Pulmonary artery endothelial cell (primary cell): ENCODE data around the gene OR2C3. TPM values are rescaled to one million over a fixed set of nuclear protein-coding genes. Genes with fewer than 3 reads are reported as not detected.
"Not testable (repeated sequence)": the region's sequence is repeated elsewhere in the genome, so short reads cannot be mapped to it uniquely, and the experiment has no call there.

ENCODE experiments used
- DNase-seq: peaks from one replicate; pipeline ENCODE4 v3.0.0-alpha.2; 2011; ENCODE audit warnings: low read depth, low spot score
- total RNA-seq: library from RNA; depleted of rRNA; stranded (reverse); fragments of >200 nt; gene quantifications from 2 replicates; pipeline ENCODE4 v1.2.3, GENCODE V29; 2014

OR2C3 gene
- total RNA-seq, 1 donor from 2014 or later: not detected

- DNase-seq: no peak
Measured at GRCh38 chr1:247517795-247518612, 18.2 kb downstream of the OR2C3 start.

- DNase-seq: no peak
Measured at GRCh38 chr1:247506831-247507230, 29.4 kb downstream of the OR2C3 start.

- no peak for DNase-seq
Measured at GRCh38 chr1:247500865-247501264, 35.4 kb downstream of the OR2C3 start.

- DNase-seq: no peak
Measured at GRCh38 chr1:247496581-247497285, 39.5 kb downstream of the OR2C3 start.

GRCh38 chr1:247494767-247495166 lies 41.5 kb downstream of the OR2C3 start:
- no peak for DNase-seq

- DNase-seq: no peak
Measured at GRCh38 chr1:247493106-247493505, 43.1 kb downstream of the OR2C3 start.

GRCh38 chr1:247491328-247491727 lies 44.9 kb downstream of the OR2C3 start:
- DNase-seq: no peak

GRCh38 chr1:247487057-247487456 lies 49.2 kb downstream of the OR2C3 start:
- no peak for DNase-seq

- no peak for DNase-seq
Measured at GRCh38 chr1:247482747-247483146, 53.5 kb downstream of the OR2C3 start.

- not testable (repeated sequence) for DNase-seq
Measured at GRCh38 chr1:247476328-247477058, 59.7 kb downstream of the OR2C3 start.

GRCh38 chr1:247475793-247476192 lies 60.4 kb downstream of the OR2C3 start:
- DNase-seq: no peak

Other genes with a start within 250 kb of the OR2C3 start
- 18.9 and 25.5 TPM in 2 replicates for gene ZNF496, start 204.6 kb downstream of the OR2C3 start, total RNA-seq
- gene NLRP3, start 120.3 kb downstream of the OR2C3 start, total RNA-seq: not detected in 2 replicates
- not detected in 2 replicates for gene OR2B11, start 78.3 kb downstream of the OR2C3 start, total RNA-seq
- not detected in 2 replicates for gene GCSAML, start 12.7 kb upstream of the OR2C3 start, total RNA-seq
- not detected in 2 replicates for gene OR2G2, start 51.9 kb upstream of the OR2C3 start, total RNA-seq
- not detected in 2 replicates for gene OR2G3, start 69.1 kb upstream of the OR2C3 start, total RNA-seq
- gene OR13G1, start 143.3 kb upstream of the OR2C3 start, total RNA-seq: not detected in 2 replicates
- gene OR6F1, start 180.2 kb upstream of the OR2C3 start, total RNA-seq: not detected in 2 replicates
- gene OR14K1, start 202.2 kb upstream of the OR2C3 start, total RNA-seq: not detected in 2 replicates
- gene OR14A2, start 211.7 kb upstream of the OR2C3 start, total RNA-seq: not detected in 2 replicates
- not detected in 2 replicates for gene OR1C1, start 224.1 kb upstream of the OR2C3 start, total RNA-seq